ENCODE data around the gene TMEM236. TPM values are rescaled to one million over a fixed set of nuclear protein-coding genes. Genes with fewer than 3 reads are reported as not detected.
"Not testable (repeated sequence)": the region's sequence is repeated elsewhere in the genome, so short reads cannot be mapped to it uniquely, and the experiment has no call there.

The TMEM236 gene, protein sequence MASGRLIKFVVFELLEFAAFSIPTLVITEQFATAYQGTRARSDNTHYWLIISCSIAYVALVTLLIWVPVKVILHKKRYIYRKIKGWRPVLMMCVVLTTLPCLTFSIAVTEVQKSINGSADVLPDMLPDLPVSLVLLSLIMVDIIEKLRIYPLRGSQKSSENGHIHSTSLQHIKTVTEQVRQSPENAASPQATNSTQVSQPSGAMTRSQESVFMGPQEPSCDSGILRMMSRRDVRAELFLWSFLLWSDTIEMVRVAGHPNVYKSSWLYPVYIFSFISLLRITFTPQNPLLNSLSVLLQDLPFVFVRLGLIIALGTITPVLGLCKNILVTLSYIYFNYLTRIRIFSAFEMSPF
- 1.2 TPM for total RNA-seq (ENCODE audit: insufficient read depth, low replicate concordance)

DNA sequence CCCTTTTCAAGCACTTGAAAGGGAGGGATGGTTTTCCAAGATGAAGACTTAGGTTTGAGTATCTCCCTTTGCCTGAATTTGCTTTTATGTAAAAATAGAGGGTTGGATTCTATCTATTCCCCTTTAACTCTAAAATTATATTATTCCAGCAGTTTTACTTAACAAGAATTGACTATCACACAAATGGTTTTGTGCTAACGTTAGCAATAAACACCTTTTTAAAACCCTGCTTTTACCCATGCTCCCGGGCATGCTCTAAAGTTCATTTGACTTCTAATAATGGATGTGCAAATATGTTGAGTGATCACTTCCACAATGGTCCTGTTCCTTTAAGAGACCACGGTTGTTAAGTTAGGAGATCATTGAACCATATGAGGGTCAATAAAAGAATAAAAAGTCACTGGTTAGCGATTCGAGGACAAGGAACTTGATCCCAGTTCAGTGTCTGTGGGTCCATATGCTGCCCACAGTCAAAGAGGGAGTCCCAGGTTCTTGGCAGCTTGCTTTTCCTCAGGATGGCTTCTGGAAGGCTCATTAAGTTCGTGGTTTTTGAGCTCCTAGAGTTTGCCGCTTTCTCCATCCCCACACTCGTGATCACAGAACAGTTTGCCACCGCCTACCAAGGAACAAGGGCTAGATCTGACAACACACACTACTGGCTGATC, at the start of gene TMEM236:
Gene TMEM236 (plus strand): TSS at position 421 of the 665 bp plus-strand sequence. CDS start 95 bp downstream, at position 516.
- no peak for DNase-seq (ENCODE audit: low spot score)

DNA sequence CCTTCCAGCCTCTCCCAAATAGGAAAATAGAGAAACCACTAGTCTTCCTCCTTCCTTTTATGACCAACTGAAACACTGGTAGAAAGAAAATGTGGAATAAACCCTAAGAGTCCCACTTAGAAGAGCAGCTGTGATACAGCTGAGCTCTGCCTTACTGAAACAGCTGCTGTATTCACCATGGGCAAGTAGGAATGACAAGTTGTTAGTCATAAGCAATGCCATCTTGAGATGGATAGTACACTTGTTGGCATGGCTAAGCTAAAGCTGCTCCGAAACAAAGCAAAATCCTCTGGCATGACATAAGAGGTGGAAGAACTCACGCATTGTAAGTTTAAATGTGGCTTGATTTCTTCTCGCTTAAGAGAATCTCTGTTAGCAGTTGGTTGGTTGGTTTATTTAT, 48.3 kb upstream of the TMEM236 start:
- DNase-seq (ENCODE audit: low spot score) = no peak

DNA sequence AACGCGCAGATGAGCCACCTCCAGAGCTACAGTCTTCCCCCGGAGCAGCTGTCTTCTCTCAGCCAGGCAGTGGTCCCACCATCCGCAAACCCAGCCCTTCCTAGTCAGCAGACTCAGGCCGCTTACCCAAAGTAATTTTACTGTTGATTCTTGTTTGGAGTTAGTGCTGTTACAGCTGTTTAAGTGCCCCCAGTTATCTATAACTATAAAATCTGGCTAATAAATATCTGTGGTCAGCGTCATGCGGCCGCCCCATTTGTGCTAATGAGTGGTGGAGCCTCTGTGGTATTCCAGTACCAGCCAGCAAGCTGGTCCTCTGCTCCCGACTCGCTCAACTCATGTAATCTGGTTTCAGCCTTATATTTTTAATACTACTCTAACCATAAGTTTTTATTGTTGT, 43.2 kb upstream of the TMEM236 start:
- DNase-seq (ENCODE audit: low spot score) = no peak

DNA sequence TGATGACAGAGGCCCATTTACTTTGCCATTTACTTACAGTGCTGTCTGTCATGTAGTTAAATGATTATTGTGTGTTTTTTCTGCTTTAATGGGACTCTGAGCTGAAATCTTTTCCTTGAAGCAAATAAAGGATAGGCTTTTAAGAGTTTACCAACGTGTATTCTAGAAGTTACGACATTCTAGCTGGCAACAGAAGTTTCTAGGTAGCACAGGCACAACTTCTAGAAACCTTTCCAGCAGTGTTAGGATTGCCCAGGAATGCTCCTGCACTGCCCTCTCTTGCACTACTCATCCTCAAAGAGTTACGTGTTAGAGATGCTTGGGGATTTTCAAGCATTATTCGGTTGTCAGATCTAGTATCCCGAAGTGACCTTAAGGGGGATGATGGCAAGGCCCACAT, 42.5 kb upstream of the TMEM236 start:
- DNase-seq (ENCODE audit: low spot score) = no peak

DNA sequence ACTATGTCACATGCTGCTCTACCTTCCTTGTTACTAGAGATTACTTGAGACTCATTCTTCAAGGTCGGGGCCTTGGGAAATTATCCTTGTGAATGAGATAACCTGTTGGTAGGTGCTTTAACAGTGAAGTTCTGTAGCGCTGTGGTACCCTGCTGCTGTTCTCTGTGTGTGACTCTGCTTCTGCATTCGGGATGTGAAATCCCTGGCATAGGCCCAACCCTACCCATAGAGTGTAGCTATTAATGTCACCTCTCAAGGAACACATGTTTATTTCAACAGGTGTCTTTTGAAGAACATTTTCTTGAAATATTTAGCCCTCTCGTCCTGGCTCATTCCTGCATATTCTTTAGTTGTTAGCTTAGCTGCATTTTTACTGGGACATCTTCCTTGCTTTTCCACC, 41.8 kb upstream of the TMEM236 start:
- DNase-seq (ENCODE audit: low spot score) = no peak

DNA sequence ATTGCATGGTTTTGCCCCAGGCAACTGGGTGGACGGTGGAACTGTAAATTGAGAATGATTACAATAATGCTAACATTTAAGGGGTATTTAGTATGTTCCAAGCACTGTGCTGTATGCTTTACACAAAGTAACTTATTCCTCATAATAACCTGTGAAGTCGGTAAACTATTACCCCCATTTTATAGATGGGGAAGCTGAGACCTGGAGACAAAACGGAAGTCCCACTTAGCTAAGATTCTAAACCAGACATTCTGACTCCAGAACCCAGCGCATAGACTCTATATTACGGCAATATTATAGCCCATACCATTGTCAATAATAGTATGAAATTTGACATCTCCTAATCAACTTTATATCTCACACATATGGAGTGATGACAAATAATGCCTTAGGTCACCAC, 39.9 kb upstream of the TMEM236 start:
- DNase-seq (ENCODE audit: low spot score) = no peak

DNA sequence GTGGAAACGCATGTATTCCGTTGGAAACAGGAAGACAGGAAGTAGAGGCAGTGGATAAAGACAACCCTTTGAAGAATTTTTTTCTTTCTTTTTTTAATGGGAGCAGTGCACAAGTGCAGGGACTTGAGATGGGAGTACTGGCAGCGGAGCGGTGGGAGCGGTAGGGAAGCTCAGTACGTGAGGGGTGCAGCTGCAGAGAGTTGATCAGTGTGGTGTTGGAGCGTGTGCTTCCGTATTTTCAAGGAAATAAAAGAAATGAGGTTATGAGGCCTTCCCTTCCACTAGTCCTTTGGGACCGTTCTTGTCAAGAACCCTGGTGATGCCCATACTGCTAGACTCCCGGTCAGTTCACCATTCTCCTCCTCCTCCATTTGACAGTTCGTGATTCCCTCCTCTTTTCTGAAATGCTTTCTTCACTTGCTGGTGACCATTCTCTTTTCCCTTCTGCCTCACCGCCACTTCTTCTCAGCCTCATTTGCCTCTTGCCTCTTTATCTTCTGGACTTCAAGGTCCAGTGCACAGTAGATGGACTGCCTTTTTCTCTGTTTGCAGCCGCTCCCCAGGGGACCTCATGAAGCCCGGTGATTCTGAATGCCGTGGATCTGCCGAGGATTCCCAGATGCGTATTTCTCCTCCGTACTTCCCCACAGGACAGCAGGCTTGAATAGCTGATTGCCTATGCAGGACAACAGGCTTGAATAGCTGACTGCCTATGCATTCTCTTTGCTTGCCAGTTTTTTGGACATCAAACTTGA, 39.1 kb upstream of the TMEM236 start:
- DNase-seq (ENCODE audit: low spot score) = peak; percentile 19

DNA sequence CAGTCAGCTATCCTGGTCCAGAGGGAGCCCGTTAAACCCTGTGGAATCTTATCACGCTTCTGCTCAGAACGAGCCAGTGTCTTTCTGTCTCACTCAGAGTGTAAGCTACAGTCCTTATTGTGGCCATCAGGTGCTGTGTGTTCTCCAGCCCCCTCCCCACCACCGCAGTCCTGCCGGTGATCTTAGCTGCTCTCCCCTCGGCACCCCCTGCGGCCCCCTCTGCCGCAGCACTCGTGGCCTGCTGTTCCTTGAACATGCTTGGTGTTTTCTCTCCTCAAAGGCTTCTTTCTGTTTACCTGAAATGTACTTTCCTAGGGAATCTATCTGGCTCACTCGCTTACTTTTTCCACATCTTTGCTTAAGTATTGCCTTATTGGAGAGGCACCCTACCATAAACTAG, 38.2 kb upstream of the TMEM236 start:
- no peak for DNase-seq (ENCODE audit: low spot score)

DNA sequence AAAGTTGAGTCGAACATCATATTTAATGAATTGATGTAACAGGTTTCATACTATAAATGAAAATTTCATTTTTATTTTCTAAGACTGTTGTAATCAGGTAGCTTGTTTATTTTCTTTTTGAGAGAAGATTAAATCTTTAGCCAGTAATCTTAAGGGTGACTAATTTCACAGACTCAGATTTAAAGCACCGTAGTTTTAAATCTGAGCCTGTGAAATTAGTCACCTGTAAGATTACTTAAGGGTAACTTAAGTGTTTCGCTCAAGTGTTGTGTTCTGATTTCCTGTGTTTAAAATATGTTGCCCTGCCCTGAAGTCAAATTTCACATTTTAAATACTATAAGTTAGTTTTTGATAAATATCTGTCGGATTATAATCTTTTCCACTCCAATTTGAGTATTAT, 35.8 kb upstream of the TMEM236 start:
- DNase-seq (ENCODE audit: low spot score) = no peak

DNA sequence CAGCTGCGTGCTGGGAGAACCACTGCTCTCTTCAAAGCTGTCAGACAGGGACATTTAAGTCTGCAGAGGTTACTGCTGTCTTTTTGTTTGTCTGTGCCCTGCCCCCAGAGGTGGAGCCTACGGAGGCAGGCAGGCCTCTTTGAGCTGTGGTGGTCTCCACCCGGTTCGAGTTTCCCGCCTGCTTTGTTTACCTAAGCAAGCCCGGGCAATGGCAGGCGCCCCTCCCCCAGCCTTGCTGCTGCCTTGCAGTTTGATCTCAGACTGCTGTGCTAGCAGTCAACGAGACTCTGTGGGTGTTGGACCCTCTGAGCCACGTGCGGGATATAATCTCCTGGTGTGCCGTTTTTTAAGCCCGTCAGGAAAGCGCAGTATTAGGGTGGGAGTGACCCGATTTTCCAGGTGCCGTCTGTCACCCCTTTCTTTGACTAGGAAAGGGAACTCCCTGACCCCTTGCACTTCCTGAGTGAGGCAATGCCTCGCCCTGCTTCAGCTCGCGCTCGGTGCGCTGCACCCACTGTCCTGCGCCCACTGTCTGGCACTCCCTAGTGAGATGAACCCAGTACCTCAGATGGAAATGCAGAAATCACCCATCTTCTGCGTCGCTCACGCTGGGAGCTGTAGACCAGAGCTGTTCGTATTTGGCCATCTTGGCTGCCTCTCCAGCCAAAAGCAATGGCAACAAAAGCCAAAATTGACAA, 29.5 kb upstream of the TMEM236 start:
- DNase-seq (ENCODE audit: low spot score) = not testable (repeated sequence)

DNA sequence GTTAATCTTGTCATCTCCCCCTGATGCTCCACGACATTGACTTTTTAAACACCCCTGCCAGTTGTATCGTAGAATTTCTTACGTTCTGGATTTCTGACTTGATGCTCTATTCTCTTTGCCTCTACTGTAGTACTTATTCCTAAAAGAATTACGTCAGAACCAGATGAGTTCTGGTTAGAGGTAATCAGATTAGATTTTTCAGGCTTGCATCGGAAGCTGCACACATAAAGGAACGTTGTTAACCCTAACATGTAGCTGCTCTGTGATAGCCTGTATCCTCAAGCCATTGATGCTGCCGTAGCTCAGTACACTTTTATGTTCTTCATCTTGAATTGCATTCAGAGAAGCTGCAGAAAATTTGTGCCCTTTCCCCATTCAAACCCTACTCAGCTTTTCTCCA, 26.3 kb upstream of the TMEM236 start:
- DNase-seq (ENCODE audit: low spot score) = no peak

DNA sequence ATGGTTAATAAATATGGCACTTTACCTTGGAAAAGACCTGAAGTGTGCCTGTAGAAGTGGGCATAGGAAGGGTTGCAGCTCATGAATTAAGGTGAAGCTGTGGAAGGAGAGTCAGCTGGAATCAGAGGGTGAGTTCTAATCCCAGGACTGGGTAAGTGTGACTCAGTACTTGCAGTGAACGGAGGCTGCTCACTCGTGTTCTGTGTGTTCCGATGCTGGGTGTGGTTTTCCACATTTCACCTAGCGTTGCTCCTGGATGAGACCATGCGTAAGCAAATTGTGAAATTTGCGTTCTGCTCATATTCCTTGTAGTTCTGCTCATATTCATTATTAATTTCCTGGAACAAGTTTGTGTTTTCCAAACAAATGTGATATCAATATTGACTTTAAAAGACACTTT, 22.4 kb upstream of the TMEM236 start:
- DNase-seq (ENCODE audit: low spot score) = no peak

DNA sequence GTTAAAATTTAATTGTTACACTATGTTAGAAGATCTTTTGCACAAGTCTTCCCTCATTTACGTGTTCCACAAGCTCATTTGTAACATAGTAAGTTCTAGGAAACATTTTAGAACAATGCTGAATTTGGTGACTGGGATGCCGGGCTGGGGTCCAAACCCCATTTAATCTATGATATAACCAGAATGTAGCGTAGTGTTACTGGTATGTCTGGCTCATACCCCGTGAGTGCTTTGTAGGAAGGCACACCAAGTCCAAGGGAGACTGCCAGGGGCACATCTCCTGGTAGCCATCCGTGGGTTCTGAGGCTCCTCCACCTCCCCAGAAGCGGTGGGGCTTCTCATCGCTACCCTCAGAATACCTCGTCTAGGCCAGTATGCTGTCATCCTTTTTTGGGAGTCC, 21.3 kb upstream of the TMEM236 start:
- no peak for DNase-seq (ENCODE audit: low spot score)

DNA sequence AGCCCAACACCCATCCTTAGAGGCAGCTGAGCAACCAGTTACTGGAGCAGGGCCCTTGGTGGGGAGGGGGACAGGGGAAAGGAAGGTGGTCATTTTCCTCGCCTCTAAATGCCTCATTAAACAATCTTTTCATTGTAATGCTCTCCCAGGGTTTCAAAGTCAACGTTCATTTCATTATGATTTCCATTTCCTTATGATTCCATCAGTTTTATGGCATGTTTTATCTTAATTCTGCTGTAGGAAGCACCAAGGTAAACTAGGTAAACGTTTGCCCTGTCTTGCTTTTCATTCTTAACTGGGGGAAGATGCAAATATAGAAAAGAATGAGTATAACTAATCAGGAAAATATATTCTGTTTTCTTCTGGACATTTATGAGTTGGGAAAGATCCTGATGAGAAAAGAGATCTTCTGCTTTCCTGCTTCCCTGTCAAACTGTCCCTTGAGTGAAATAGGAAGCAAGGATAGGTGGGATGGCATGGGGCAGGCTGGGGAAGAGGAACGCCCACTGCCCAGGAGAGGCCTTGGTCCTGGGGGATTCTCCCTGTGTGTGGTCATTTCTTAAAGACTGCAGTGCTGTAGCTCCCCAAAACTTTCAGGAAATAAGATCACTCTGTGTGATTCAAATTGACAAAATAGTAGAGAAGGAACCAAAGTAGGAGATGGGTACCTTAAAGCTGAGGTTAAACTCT, 20.5 kb upstream of the TMEM236 start:
- DNase-seq (ENCODE audit: low spot score) = no peak

DNA sequence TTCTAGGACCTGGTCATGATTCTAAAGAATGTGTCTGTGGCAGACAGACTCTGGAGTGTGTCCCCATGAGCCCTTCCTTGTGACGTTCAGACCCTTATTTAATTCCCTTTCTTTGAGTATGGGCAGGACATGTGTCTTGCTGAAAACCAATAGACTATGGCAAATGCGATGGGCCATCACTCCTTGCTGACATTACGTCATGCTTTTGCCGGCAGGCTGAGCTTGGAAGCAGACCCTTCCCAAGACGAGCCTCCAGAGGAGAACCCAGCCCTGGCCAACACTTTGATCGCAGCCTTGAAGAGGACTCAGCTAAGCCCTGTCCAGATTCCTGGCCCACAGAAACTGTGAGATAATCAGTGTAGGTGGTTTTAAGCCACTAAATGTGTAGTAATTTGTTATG, 18.4 kb upstream of the TMEM236 start:
- no peak for DNase-seq (ENCODE audit: low spot score)

DNA sequence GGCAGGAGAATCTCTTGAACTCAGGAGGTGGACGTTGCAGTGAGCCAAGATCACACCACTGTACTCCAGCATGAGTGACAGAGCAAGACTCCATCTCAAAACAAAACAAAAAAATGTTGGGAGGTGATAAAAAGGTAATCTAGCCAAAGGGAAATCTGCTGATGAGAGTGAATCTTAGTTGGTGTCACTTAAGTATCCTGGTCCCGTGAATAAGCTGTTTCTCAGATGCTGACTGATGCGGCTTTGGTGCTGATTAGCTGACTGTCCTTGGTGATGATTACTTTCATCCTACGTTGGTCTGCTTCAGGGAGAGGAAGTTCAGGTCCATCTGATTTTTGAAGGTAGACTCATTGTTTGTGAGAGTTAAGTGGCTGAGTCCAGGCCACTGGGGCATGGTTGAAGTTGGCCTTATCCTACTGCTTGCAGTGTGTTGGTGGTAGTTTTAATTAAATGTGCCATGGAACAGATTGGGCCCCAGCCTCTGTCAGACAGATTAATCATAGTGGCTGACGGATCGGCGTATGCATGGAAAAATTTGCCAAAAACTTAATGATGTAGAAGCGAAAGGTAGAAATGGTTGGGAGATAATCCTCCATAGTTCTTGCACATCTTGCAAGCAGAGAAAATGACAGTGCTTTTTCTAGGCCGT, 17.4 kb upstream of the TMEM236 start:
- DNase-seq (ENCODE audit: low spot score) = no peak

DNA sequence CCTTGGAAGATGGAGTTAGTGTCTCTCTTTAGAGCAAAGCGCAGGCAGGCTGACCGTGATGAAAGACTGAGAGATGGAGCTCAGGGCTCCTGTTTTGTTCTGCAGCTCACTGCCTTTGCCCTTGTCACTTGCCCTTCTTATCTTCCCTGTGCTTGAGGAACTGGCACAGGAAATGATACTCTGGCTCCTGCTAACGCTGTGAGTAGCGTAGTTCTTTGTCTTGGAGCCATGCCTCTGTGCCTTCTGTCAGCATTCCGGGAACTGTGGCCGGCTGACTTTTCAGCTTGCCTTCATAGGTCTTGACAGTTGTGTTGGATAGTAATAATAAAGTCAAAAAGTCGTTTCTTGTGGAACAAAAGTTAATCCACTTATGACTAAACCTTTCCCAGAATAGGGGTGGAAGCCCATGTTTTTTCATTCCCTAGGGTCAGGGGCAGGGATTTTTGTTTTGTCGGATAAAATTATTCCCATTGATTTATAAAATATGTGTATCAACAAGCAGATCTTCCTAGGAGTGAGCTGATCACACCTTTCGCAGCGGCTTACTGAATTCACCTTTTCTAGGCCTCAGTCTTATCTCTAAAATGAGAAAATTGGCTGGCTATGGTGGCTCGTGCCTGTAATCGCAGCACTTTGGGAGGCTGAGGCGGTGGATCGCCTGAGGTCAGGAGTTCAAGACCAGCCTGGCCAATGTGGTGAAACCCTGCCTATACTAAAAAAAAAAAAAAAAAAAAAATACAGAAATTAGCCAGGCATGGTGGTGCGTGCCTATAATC, 16.6 kb upstream of the TMEM236 start:
- peak; percentile 13 for DNase-seq (ENCODE audit: low spot score)

DNA sequence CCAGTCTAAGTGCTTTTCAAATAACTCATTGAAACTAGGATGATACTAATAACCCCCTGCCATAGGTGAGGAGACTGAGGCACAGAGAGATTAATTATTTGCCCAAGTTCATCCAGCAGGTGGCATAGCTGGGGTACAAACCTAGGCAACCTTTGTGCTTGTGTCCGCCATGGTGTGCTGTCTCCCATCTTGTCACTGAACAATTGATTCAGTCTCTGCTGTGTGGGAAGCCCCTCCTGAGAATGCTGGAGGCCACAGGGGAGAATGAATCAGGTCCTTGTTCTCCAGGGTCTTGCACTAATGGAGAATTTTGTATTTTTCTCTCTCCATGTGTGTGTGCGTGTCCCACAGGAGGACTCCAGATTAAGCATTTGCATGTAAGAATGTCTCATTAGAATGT, 15.8 kb upstream of the TMEM236 start:
- no peak for DNase-seq (ENCODE audit: low spot score)

DNA sequence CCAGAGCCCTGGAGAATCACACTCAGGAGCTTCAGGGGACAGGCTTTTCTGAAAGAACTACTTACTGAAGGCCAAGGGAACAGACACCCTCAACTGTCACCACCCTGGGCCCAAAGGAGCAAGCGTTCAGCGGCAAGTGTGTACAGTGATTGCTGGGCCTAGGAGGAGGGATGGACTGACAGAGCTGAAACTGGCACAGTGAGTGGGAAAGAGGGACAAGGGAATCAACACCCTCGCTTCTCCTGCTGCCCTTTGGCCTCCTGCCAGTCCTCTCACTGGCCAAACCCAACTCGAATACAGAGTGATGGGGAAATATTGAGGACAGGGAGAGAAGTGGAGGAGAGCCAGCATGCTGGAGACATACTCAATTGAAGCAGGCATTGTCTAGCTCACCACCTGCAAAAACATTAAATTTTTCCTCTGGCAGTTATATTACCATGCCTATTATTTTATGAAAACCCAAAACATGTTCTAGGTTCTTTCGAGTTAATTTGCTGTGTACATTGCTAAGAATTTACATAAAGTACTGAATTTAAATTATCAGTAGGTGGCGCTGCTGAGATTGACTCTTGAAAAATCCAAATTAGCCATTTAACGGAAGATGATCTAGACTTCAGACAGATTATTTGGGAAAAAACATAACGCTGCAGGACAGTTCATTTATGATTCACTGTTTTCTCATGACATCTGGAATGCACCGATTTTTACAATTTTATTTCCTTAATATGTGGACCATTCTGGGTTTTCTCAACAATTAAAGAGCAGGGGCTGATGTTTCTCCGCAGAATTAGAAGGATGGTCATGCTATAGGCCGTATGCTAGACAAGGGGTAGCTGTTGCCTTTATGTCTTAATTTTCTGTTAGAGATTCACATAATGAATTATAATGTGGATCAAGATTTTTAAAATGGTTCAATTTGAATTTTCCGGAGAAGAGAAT, 14.7 kb upstream of the TMEM236 start:
- peak; percentile 35 for DNase-seq (ENCODE audit: low spot score)

All from umbilical cord (tissue), 2 donors.